HCT116 (cell line): ENCODE data around the gene PRKACA. TPM values are rescaled to one million over a fixed set of nuclear protein-coding genes. Genes with fewer than 3 reads are reported as not detected.
A peak's percentile ranks its signal among the peaks of the same experiment; 100 is the strongest.

Experiments used
- ATAC-seq: fragments of 200-7000 bp; cut with Tn5 transposase; 2 replicates; pipeline ENCODE4 v1.9.1; 2020; ENCODE audit warnings: mild to moderate bottlenecking, moderate library complexity
- Bru-seq: library from RNA; stranded (reverse); fragments of 400-500 nt; gene quantifications from one replicate; lab custom pipeline; 2021; lab: Mats Ljungman, UMichigan
- BruChase-seq, 2 experiments: library from RNA; stranded (reverse); fragments of 400-500 nt; gene quantifications; one replicate each; lab custom pipeline; 2021; lab: Mats Ljungman, UMichigan
- BruUV-seq: library from RNA; stranded (reverse); fragments of 400-500 nt; replicated peaks from 2 replicates; lab custom pipeline; 2021; lab: Mats Ljungman, UMichigan
- CTCF ChIA-PET: fragments of 300-600 bp; sonication (Branson Sonifier 250); formaldehyde crosslinking; loops from one replicate; lab custom pipeline; 2021; ENCODE audit warnings: antibody characterized with exemption; lab: Charles Lee
- POLR2A ChIA-PET: fragments of 300-600, 350-600 bp; sonication (Branson Sonifier 250); formaldehyde crosslinking; loops from one replicate; lab custom pipeline; 2021; ENCODE audit warnings: antibody characterized with exemption; lab: Charles Lee
- RAD21 ChIA-PET, 2 experiments: fragments of 300-600 bp; sonication (Branson Sonifier 250); formaldehyde crosslinking; loops; one replicate each; lab custom pipeline; 2023; ENCODE audit warnings: low total read pairs in 2 of 2; ENCODE audit not compliant: uncharacterized antibody in 2 of 2, unreplicated experiment in 2 of 2, low non-redundant PET in 1 of 2; lab: Charles Lee
- DNase-seq: peaks from one replicate; pipeline ENCODE4 v3.0.0-alpha.2; 2010; ENCODE audit warnings: low read depth, low spot score
- H2AFZ ChIP-seq: fragments of 200-600 bp; shearing (Covaris generic), sonication (generic); 2 replicates; pipeline ENCODE4 v1.6.1; 2017; ENCODE audit warnings: low read depth, mixed run types, mixed read lengths, antibody characterized with exemption, low read length; ENCODE audit not compliant: poor library complexity, severe bottlenecking
- H3K27ac ChIP-seq: 2 replicates; pipeline ENCODE4 v1.5.1; 2012; ENCODE audit warnings: low read depth, low read length
- H3K27me3 ChIP-seq: fragments of 200-600 bp; sonication (generic); 2 replicates; pipeline ENCODE4 v1.6.1; 2016; ENCODE audit warnings: mixed run types, low read length, mixed read lengths; ENCODE audit not compliant: insufficient read depth
- H3K36me3 ChIP-seq, 2 experiments: fragments of 200-500 bp in 1 of 2; fragments of 200-600 bp in 1 of 2; sonication (Bioruptor generic) in 1 of 2; sonication (generic) in 1 of 2; 2 replicates each; pipeline versions ENCODE4 v1.5.1 to v1.6.1; 2014 to 2016; ENCODE audit warnings: low read length in 2 of 2, inconsistent platforms in 1 of 2, mixed read lengths in 1 of 2, mixed run types in 1 of 2; ENCODE audit not compliant: insufficient read depth in 2 of 2, control insufficient read depth in 1 of 2
- H3K4me1 ChIP-seq, 2 experiments: fragments of 200-600 bp in 1 of 2; sonication (generic) in 1 of 2; 2 replicates each; pipeline versions ENCODE4 v1.5.1 to v1.6.1; 2012 to 2017; ENCODE audit warnings: low read length in 2 of 2, inconsistent platforms in 1 of 2, mild to moderate bottlenecking in 1 of 2, mixed read lengths in 1 of 2, mixed run types in 1 of 2, moderate library complexity in 1 of 2; ENCODE audit not compliant: insufficient read depth in 2 of 2, control insufficient read depth in 1 of 2
- H3K4me2 ChIP-seq: fragments of 200-600 bp; sonication (generic); 2 replicates; pipeline ENCODE4 v1.6.1; 2017; ENCODE audit warnings: mixed run types, low read length, mixed read lengths
- H3K4me3 ChIP-seq, 2 experiments: fragments of 200-600 bp in 1 of 2; sonication (generic) in 1 of 2; replicated peaks in 1 of 2; 2 replicates each; pipeline ENCODE4 v1.5.1; 2011 to 2016; ENCODE audit warnings: low read length in 2 of 2, control low read depth in 1 of 2, low read depth in 1 of 2, mild to moderate bottlenecking in 1 of 2, mixed read lengths in 1 of 2, mixed run types in 1 of 2
- H3K79me2 ChIP-seq: fragments of 200-600 bp; sonication (generic); 2 replicates; pipeline ENCODE4 v1.6.1; 2017; ENCODE audit warnings: mild to moderate bottlenecking, mixed run types, low read length, moderate library complexity, mixed read lengths; ENCODE audit not compliant: insufficient read depth
- H3K9ac ChIP-seq: fragments of 200-600 bp; sonication (generic); 2 replicates; pipeline ENCODE4 v1.6.1; 2016; ENCODE audit warnings: low read length, mixed read lengths
- H3K9me2 ChIP-seq: fragments of 200-600 bp; sonication (generic), shearing (Covaris generic); 2 replicates; pipeline ENCODE4 v1.6.1; 2017; ENCODE audit warnings: mixed run types, mild to moderate bottlenecking, moderate library complexity; ENCODE audit not compliant: insufficient read depth
- H3K9me3 ChIP-seq, 2 experiments: fragments of 200-500 bp in 1 of 2; fragments of 200-600 bp in 1 of 2; sonication (Bioruptor generic) in 1 of 2; sonication (generic) in 1 of 2; 2 replicates each; pipeline ENCODE4 v1.6.1; 2014 to 2017; ENCODE audit warnings: low read length in 2 of 2, mixed read lengths in 2 of 2, inconsistent platforms in 1 of 2, low read depth in 1 of 2, mild to moderate bottlenecking in 1 of 2, mixed run types in 1 of 2, moderate library complexity in 1 of 2; ENCODE audit not compliant: control insufficient read depth in 1 of 2, insufficient read depth in 1 of 2
- H4K20me1 ChIP-seq: fragments of 200-600 bp; sonication (generic), shearing (Covaris generic); 2 replicates; pipeline ENCODE4 v1.6.1; 2017; ENCODE audit warnings: mixed run types, mild to moderate bottlenecking, moderate library complexity; ENCODE audit not compliant: insufficient read depth
- EGR1 ChIP-seq: IDR thresholded peaks from 2 replicates; pipeline ENCODE4 v1.6.1; 2012; ENCODE audit warnings: low read depth
- JUND ChIP-seq: IDR thresholded peaks from 2 replicates; pipeline ENCODE4 v1.6.1; 2012
- SP1 ChIP-seq: IDR thresholded peaks from 2 replicates; pipeline ENCODE4 v1.6.1; 2012; ENCODE audit warnings: low read depth
- TCF7L2 ChIP-seq: IDR thresholded peaks from 2 replicates; pipeline ENCODE4 v1.7.0; 2011; ENCODE audit warnings: borderline replicate concordance, inconsistent platforms; ENCODE audit not compliant: insufficient read depth, insufficient read length; ENCODE audit errors: extremely low read depth
- intact Hi-C: fragments of 100-400 bp; cut with micrococcal nuclease; formaldehyde crosslinking; loops from 2 replicates; pipeline ENCODE4 v1.10.0; 2022
- long read RNA-seq: library from polyadenylated mRNA; unstranded; transcript quantifications from one replicate; pipeline ENCODE4 v2.0.0, GENCODE V29; 2021; ENCODE audit not compliant: unreplicated experiment
- polyA plus RNA-seq: library from polyadenylated mRNA; unstranded; fragments of >200 nt; gene quantifications from 2 replicates; pipeline ENCODE4 v1.2.1, GENCODE V29; 2012; ENCODE audit warnings: missing spikeins
- total RNA-seq: library from RNA; stranded (reverse); gene quantifications from one replicate; pipeline ENCODE4 v1.2.1, GENCODE V29; 2021; ENCODE audit not compliant: unreplicated experiment
- TF ChIP-seq, protein P1 (sequence below): IDR thresholded peaks from 2 replicates; pipeline ENCODE4 v1.6.1; 2012
- TF ChIP-seq, protein P2 (sequence below): IDR thresholded peaks from 2 replicates; pipeline ENCODE4 v1.6.1; 2011; ENCODE audit warnings: mild to moderate bottlenecking, low read length, moderate library complexity; ENCODE audit not compliant: insufficient replicate concordance; ENCODE audit errors: extremely low read depth

Gene PRKACA
- total RNA-seq: 95.7 TPM
- 64.0 and 66.0 TPM in 2 replicates for polyA plus RNA-seq
- Bru-seq, nascent RNA: percentile 55 among the genes with signal in this experiment
- BruChase-seq, experiment 1, labeled RNA remaining after a 6-hour chase: percentile 82 among the genes with signal in this experiment
- BruChase-seq, experiment 2, labeled RNA remaining after a 2-hour chase: percentile 67 among the genes with signal in this experiment
- long read RNA-seq, partial matches to known transcripts: 10 of 81 reads
- long read RNA-seq, other reads (novel, unspliced or antisense): 70 of 81 reads

DNA sequence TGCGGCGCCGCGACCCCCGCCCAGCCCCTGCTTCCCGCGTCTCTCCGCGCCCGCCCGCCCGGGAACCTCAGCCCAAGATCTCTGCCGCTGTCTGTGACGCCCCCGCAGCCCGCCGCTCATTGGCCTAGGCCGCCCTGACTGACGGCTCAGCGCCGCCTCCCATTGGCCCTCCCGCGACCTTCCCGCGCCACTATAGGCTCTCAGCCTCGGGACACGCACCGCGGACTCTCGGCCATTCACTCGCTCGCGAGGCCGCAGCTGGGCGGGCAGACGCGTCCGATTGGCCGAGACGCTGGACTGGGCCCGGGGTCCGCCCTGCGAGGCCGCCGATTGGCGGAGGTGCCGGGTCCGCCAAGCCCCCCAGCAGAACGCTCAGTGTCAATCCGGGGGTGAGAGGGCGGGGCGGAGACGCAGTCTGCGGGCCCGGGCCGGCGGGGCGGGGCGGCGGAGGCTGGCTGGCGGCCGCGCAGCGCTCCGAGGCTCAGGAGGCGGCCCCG lies at the start of gene PRKACA:
Gene PRKACA (minus strand): TSS at position 95 of the 497 bp plus-strand sequence. CDS start 215 bp downstream, outside the sequence.
- Histone ChIP-seq H4K20me1 (no peaks in the 10 kb centered on the region), H3K4me1 (peaks cover 32 to 43% of the 10 kb centered on the region in 2 experiments), H3K9me3 (no peaks in the 10 kb centered on the region), H2AFZ (no peak within 1 kb of the TSS), H3K4me2 (peak within 1 kb of the TSS; percentile 93), H3K4me3 (peak within 1 kb of the TSS; percentile 72 to 84), H3K36me3 (peaks cover 2 to 5% of the 10 kb centered on the region in 2 experiments; a peak in 1 of 4 replicates), H3K9ac (peak within 1 kb of the TSS; percentile 69), H3K27ac (peak within 1 kb of the TSS; percentile 82), H3K79me2 (peaks cover 23% of the 10 kb centered on the region), H3K27me3 (no peaks in the 10 kb centered on the region), H3K9me2 (no peaks in the 10 kb centered on the region)
- ChIA-PET CTCF (interaction anchor here (1.0 kb wide), 1 partner anchor 19 kb away, joined by 8 read pairs; the partner anchor contains the start of gene ASF1B), POLR2A (interaction anchor here (0.6 kb wide), 2 partner anchors 12 to 246 kb away, joined by 3 read pairs; no protein-coding TSS in a partner anchor), RAD21 (no interaction called here)
- intact Hi-C loops: no loop called here
- TF ChIP-seq JUND: no peak
- peak; percentile 99 for TF ChIP-seq EGR1
- TF ChIP-seq SP1: peak; percentile 100
- TF ChIP-seq TCF7L2: peak; percentile 23
- TF ChIP-seq, protein P1, sequence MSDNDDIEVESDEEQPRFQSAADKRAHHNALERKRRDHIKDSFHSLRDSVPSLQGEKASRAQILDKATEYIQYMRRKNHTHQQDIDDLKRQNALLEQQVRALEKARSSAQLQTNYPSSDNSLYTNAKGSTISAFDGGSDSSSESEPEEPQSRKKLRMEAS: no peak
- TF ChIP-seq, protein P2, sequence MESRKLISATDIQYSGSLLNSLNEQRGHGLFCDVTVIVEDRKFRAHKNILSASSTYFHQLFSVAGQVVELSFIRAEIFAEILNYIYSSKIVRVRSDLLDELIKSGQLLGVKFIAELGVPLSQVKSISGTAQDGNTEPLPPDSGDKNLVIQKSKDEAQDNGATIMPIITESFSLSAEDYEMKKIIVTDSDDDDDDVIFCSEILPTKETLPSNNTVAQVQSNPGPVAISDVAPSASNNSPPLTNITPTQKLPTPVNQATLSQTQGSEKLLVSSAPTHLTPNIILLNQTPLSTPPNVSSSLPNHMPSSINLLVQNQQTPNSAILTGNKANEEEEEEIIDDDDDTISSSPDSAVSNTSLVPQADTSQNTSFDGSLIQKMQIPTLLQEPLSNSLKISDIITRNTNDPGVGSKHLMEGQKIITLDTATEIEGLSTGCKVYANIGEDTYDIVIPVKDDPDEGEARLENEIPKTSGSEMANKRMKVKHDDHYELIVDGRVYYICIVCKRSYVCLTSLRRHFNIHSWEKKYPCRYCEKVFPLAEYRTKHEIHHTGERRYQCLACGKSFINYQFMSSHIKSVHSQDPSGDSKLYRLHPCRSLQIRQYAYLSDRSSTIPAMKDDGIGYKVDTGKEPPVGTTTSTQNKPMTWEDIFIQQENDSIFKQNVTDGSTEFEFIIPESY: peak; percentile 44
- BruUV-seq: no TSS peak
- DNase-seq (peak; percentile 96), ATAC-seq (peak; percentile 90)
